ENCODE results near the gene ADAMTSL3. TPM values are rescaled to one million over a fixed set of nuclear protein-coding genes. Genes with fewer than 3 reads are reported as not detected.

The ADAMTSL3 gene
- total RNA-seq, 1 donor from 2014 or later: 11.6 TPM

- no peak for DNase-seq (ENCODE audit: low spot score)
These were observed 263.5 kb downstream of the ADAMTSL3 start for GRCh38 chr15:83917432-83917831.

GRCh38 chr15:83918011-83918410, 264.1 kb downstream of the ADAMTSL3 start:
- DNase-seq (ENCODE audit: low spot score): no peak

GRCh38 chr15:83919319-83919830, 265.5 kb downstream of the ADAMTSL3 start:
- no peak for DNase-seq (ENCODE audit: low spot score)

GRCh38 chr15:83919978-83920510, 266.1 kb downstream of the ADAMTSL3 start:
- DNase-seq (ENCODE audit: low spot score): no peak

- DNase-seq (ENCODE audit: low spot score): no peak
These were observed 268.8 kb downstream of the ADAMTSL3 start for GRCh38 chr15:83922649-83923294.

- no peak for DNase-seq (ENCODE audit: low spot score)
These were observed 272.2 kb downstream of the ADAMTSL3 start for GRCh38 chr15:83926116-83926515.

- no peak for DNase-seq (ENCODE audit: low spot score)
These were observed 273.9 kb downstream of the ADAMTSL3 start for GRCh38 chr15:83927704-83928391.

GRCh38 chr15:83928392-83928734, 274.4 kb downstream of the ADAMTSL3 start:
- DNase-seq (ENCODE audit: low spot score): no peak

GRCh38 chr15:83928878-83929418, 275.0 kb downstream of the ADAMTSL3 start:
- DNase-seq (ENCODE audit: low spot score): no peak

GRCh38 chr15:83929619-83930018, 275.7 kb downstream of the ADAMTSL3 start:
- no peak for DNase-seq (ENCODE audit: low spot score)

GRCh38 chr15:83930392-83931212, 276.7 kb downstream of the ADAMTSL3 start:
- DNase-seq (ENCODE audit: low spot score): no peak

GRCh38 chr15:83935774-83936173, 281.9 kb downstream of the ADAMTSL3 start:
- DNase-seq (ENCODE audit: low spot score): no peak

GRCh38 chr15:83940136-83940535, 286.2 kb downstream of the ADAMTSL3 start:
- DNase-seq (ENCODE audit: low spot score): no peak

- DNase-seq (ENCODE audit: low spot score): no peak
These were observed 289.1 kb downstream of the ADAMTSL3 start for GRCh38 chr15:83943043-83943442.

GRCh38 chr15:83943849-83944404, 290.0 kb downstream of the ADAMTSL3 start:
- no peak for DNase-seq (ENCODE audit: low spot score)

GRCh38 chr15:83947156-83947555, 293.2 kb downstream of the ADAMTSL3 start:
- no peak for DNase-seq (ENCODE audit: low spot score)

- no peak for DNase-seq (ENCODE audit: low spot score)
These were observed 300.6 kb downstream of the ADAMTSL3 start for GRCh38 chr15:83954506-83954905.

GRCh38 chr15:83955806-83956265, 301.9 kb downstream of the ADAMTSL3 start:
- no peak for DNase-seq (ENCODE audit: low spot score)

- no peak for DNase-seq (ENCODE audit: low spot score)
These were observed 303.0 kb downstream of the ADAMTSL3 start for GRCh38 chr15:83956887-83957286.

GRCh38 chr15:83959477-83959876, 305.6 kb downstream of the ADAMTSL3 start:
- DNase-seq (ENCODE audit: low spot score): no peak

- no peak for DNase-seq (ENCODE audit: low spot score)
These were observed 306.4 kb downstream of the ADAMTSL3 start for GRCh38 chr15:83960192-83960829.
